Hepatocyte (in vitro differentiated cells): ENCODE results near the gene RDX.

Experiments
- CTCF ChIP-seq: fragments of 200-600 bp; sonication (generic); IDR thresholded peaks from 2 replicates; pipeline ENCODE4 v1.5.1; 2016; ENCODE audit warnings: antibody characterized with exemption, mild to moderate bottlenecking; ENCODE audit not compliant: poor library complexity
- EZH2phosphoT487 ChIP-seq: fragments of 200-600 bp; sonication (generic); IDR thresholded peaks from one replicate; pipeline ENCODE4 v1.6.1; 2018; ENCODE audit warnings: antibody characterized with exemption, mild to moderate bottlenecking, low read depth, moderate library complexity; ENCODE audit not compliant: unreplicated experiment, severe bottlenecking

DNA sequence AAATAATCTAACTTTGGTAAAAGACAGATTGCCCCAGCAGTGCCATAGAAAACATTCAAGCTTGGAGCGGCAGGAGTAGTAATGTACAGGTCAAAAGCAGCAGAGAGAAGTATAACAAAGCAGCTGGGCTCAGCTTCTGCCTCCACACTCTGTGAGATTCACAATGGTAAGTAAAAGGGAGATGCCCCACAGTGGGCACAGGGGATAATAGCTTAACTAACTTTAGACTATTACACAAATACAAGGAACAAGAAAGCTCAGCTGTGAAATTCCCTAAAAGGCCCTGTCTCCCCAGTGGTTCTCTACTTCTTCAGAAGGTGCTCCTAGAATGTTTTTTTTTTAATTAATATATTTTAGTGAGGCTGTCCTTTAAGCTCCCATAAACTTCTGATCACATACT is 28.0 kb downstream of the RDX start:
- no peak for TF ChIP-seq EZH2phosphoT487
- TF ChIP-seq CTCF, result no peak
